EL (cell line): ENCODE data around the gene FREM2.

Experiments
- DNase-seq: peaks from one replicate; pipeline ENCODE4 v3.0.0-alpha.2; 2016

Gene FREM2

GRCh38 chr13:38900188-38900587 is 213.3 kb downstream of the FREM2 start:
- no peak for DNase-seq

- DNase-seq, result no peak
These were observed 215.7 kb downstream of the FREM2 start for GRCh38 chr13:38902551-38902950.

- DNase-seq, result no peak
These were observed 218.2 kb downstream of the FREM2 start for GRCh38 chr13:38905081-38905480.

- DNase-seq, result no peak
These were observed 219.0 kb downstream of the FREM2 start for GRCh38 chr13:38905861-38906260.

GRCh38 chr13:38908574-38908973 is 221.7 kb downstream of the FREM2 start:
- DNase-seq, result no peak

- DNase-seq, result no peak
These were observed 227.2 kb downstream of the FREM2 start for GRCh38 chr13:38914070-38914469.

- DNase-seq, result no peak
These were observed 234.2 kb downstream of the FREM2 start for GRCh38 chr13:38921081-38921480.

GRCh38 chr13:38922170-38922569 is 235.3 kb downstream of the FREM2 start:
- no peak for DNase-seq

GRCh38 chr13:38933786-38934185 is 246.9 kb downstream of the FREM2 start:
- DNase-seq, result no peak
